Psoas muscle (tissue), 8 donors: ENCODE results near the gene PTPRO. TPM values are rescaled to one million over a fixed set of nuclear protein-coding genes. Genes with fewer than 3 reads are reported as not detected.

Experiments used
- ATAC-seq, 4 donors: fragments of 200-7000 bp; cut with Tn5 transposase; one replicate each; pipeline ENCODE4 v1.9.1; 2020; ENCODE audit warnings: moderate library complexity in 3 of 4, mild to moderate bottlenecking in 2 of 4
- DNase-seq, 2 donors: peaks; one replicate each; pipeline ENCODE4 v3.0.0-alpha.2; 2020
- H3K27ac ChIP-seq: fragments of 200-600 bp; one replicate; pipeline ENCODE4 v1.8.0; 2022
- H3K27me3 ChIP-seq, 3 donors: fragments of 200-600 bp in 1 of 3; one replicate each; pipeline versions ENCODE4 v1.6.1 to v1.8.0; 2013 to 2022; ENCODE audit warnings: low read length in 2 of 3, mild to moderate bottlenecking in 2 of 3, moderate library complexity in 1 of 3; ENCODE audit not compliant: insufficient read depth in 3 of 3
- H3K36me3 ChIP-seq, 2 donors: fragments of 200-600 bp in 1 of 2; one replicate each; pipeline versions ENCODE4 v1.6.1 to v1.8.0; 2013 to 2022; ENCODE audit warnings: low read depth in 1 of 2, mild to moderate bottlenecking in 1 of 2, moderate library complexity in 1 of 2; ENCODE audit not compliant: insufficient read depth in 1 of 2
- H3K4me1 ChIP-seq: fragments of 200-600 bp; one replicate; pipeline ENCODE4 v1.8.0; 2022
- H3K4me3 ChIP-seq: fragments of 200-600 bp; one replicate; pipeline ENCODE4 v1.8.0; 2022; ENCODE audit warnings: mild to moderate bottlenecking
- H3K9me3 ChIP-seq: fragments of 200-600 bp; one replicate; pipeline ENCODE4 v1.8.0; 2022
- CTCF ChIP-seq: fragments of 200-600 bp; IDR thresholded peaks from one replicate; pipeline ENCODE4 v1.8.0; 2022; ENCODE audit warnings: antibody characterized with exemption
- WGBS, 3 donors: extraction: QIAGEN DNeasy Blood & Tissue Kit; methylation state at CpG; one replicate each; pipeline versions ENCODE4 v1.1.6 to v1.1.7; 2013; 5-methylcytosine and 5-hydroxymethylcytosine counted together
- intact Hi-C, 2 donors: fragments of 100-400 bp; cut with DNase I; formaldehyde crosslinking; loops; one replicate each; pipeline versions ENCODE4 v1.11.0 to v1.14.2; 2022
- polyA plus RNA-seq, 3 donors: library from polyadenylated mRNA; stranded (reverse); fragments of 200-250 nt; gene quantifications; one replicate each; pipeline ENCODE4 v1.2.3, GENCODE V29; 2013
- total RNA-seq, 4 donors: library from RNA; stranded (reverse); fragmentation: NEBNext Ultra II Directional in 2 of 4; extraction: Animal tissue kit (Norgen Biotek cat#: 25700) in 2 of 4; gene quantifications; one replicate each; pipeline versions ENCODE4 v1.2.1 to v1.2.4, GENCODE V29; 2021 to 2023
- donor health status: healthy with polysubstance abuse.
- donor health status: DM: no; HTN: no; CAD: no; lungs with moderate emphysema.
- donor health status: Bipolar disorder and iron deficiency.
- donor health status: healthy.
- donor health status: DM: yes; HTN: yes; CAD: no.
- donor health status: DM: no; HTN: no; CAD: no.
- donor health status: DM: no; HTN: no; CAD: no.
- donor health status: DM: yes; HTN: yes; CAD: no.

The PTPRO gene
- total and polyA plus RNA-seq, 7 donors: 0.21 to 2.3 (median 0.45) TPM

- WGBS, 3 donors: 94 to 97% (median 96%) methylated on average over 2 of the region's 2 CpGs
- peaks cover 0 to 4% (median 0%) of the 10 kb centered on the region in 3 donors for H3K27me3 ChIP-seq
- ATAC-seq (no peak), DNase-seq (no peak)
- H3K4me1 ChIP-seq: no peaks in the 10 kb centered on the region
- H3K9me3 ChIP-seq: peaks cover 5% of the 10 kb centered on the region
- no peak overlapping the region for H3K4me3 ChIP-seq
- no peak overlapping the region for H3K27ac ChIP-seq
- no peak for TF ChIP-seq CTCF
- no peaks in the 10 kb centered on the region for H3K36me3 ChIP-seq
- intact Hi-C loops: loop anchor here in 1 of 2 donors (10.0 kb wide), 1 partner anchor 684 kb away; the partner anchor contains the start of gene ART4
Measured at GRCh38 chr12:15528666-15529065, 206.4 kb downstream of the PTPRO start.

- peaks cover 5% of the 10 kb centered on the region for H3K9me3 ChIP-seq
- 88 to 100% (median 97%) methylated on average over 1 of the region's 1 CpG for WGBS, 3 donors
- ATAC-seq (no peak), DNase-seq (no peak)
- peaks cover 0 to 3% (median 0%) of the 10 kb centered on the region in 3 donors for H3K27me3 ChIP-seq
- no peaks in the 10 kb centered on the region for H3K36me3 ChIP-seq
- H3K4me3 ChIP-seq: no peak overlapping the region
- TF ChIP-seq CTCF: no peak
- no peaks in the 10 kb centered on the region for H3K4me1 ChIP-seq
- no peak overlapping the region for H3K27ac ChIP-seq
- intact Hi-C loops: loop anchor here in 1 of 2 donors (5.0 kb wide), 1 partner anchor 52 kb away; no protein-coding TSS in a partner anchor
Measured at GRCh38 chr12:15530361-15530760, 208.1 kb downstream of the PTPRO start.

- peak; percentile 31 for TF ChIP-seq CTCF
- intact Hi-C loops: loop anchor here in 1 of 2 donors (5.0 kb wide), 1 partner anchor 50 kb away; no protein-coding TSS in a partner anchor
- WGBS, 3 donors: 30 to 40% (median 39%) methylated on average over 3 of the region's 3 CpGs
Measured at GRCh38 chr12:15532364-15532977, 210.2 kb downstream of the PTPRO start.

GRCh38 chr12:15534322-15534721 is 212.0 kb downstream of the PTPRO start:
- H3K36me3 ChIP-seq: no peaks in the 10 kb centered on the region
- no peaks in the 10 kb centered on the region for H3K4me1 ChIP-seq
- no peak overlapping the region for H3K27ac ChIP-seq
- ATAC-seq: no peak
- 61 to 78% (median 65%) methylated on average over 3 of the region's 3 CpGs for WGBS, 3 donors
- no peak for DNase-seq
- intact Hi-C loops: loop anchor here in 1 of 2 donors (5.0 kb wide), 1 partner anchor 48 kb away; no protein-coding TSS in a partner anchor
- H3K9me3 ChIP-seq: no peaks in the 10 kb centered on the region
- TF ChIP-seq CTCF: no peak
- no peak overlapping the region for H3K4me3 ChIP-seq
- peaks cover 0 to 4% (median 0%) of the 10 kb centered on the region in 3 donors for H3K27me3 ChIP-seq

More at GRCh38 chr12:15532364-15532977, 210.2 kb downstream of the PTPRO start:
- H3K36me3 ChIP-seq: no peaks in the 10 kb centered on the region
- H3K9me3 ChIP-seq: peaks cover 5% of the 10 kb centered on the region
- ATAC-seq (peak; percentile 43 to 85 (median 68)), DNase-seq (no peak)
- H3K4me1 ChIP-seq: no peaks in the 10 kb centered on the region
- H3K4me3 ChIP-seq: no peak overlapping the region
- no peak overlapping the region for H3K27ac ChIP-seq
- H3K27me3 ChIP-seq: peaks cover 0 to 4% (median 0%) of the 10 kb centered on the region in 3 donors
